HEK293 (cell line): ENCODE measurements around the gene CTDNEP1.
A peak's percentile ranks its signal among the peaks of the same experiment; 100 is the strongest.

Experiments
- CTCF ChIA-PET: fragments of 350-600 bp; formaldehyde crosslinking; extraction: SDS; loops from one replicate; lab custom pipeline; 2021; ENCODE audit warnings: antibody characterized with exemption; lab: Yijun Ruan, JAX
- POLR2A ChIA-PET: fragments of 300-600 bp; formaldehyde crosslinking; extraction: SDS; loops from one replicate; lab custom pipeline; 2020; ENCODE audit warnings: antibody characterized with exemption, inconsistent platforms; lab: Yijun Ruan, JAX
- H3K27ac ChIP-seq: fragments of 200-500 bp; sonication (Bioruptor generic); 2 replicates; pipeline ENCODE4 v1.5.1; 2014; ENCODE audit warnings: low read depth, low read length, control low read depth, inconsistent platforms; ENCODE audit errors: extremely low read depth
- H3K36me3 ChIP-seq, 2 experiments: fragments of 200-500 bp in 1 of 2; sonication (Bioruptor generic) in 1 of 2; 1 replicate in 1 of 2; 2 replicates in 1 of 2; pipeline ENCODE4 v1.5.1; 2014 to 2017; ENCODE audit warnings: inconsistent platforms in 2 of 2, low read length in 2 of 2; ENCODE audit not compliant: control insufficient read depth in 2 of 2, insufficient read depth in 1 of 2
- H3K4me1 ChIP-seq: fragments of 200-500 bp; sonication (Bioruptor generic); 2 replicates; pipeline ENCODE4 v1.5.1; 2014; ENCODE audit warnings: mild to moderate bottlenecking, low read length, inconsistent platforms; ENCODE audit not compliant: control insufficient read depth, insufficient read depth
- H3K4me3 ChIP-seq: 2 replicates; pipeline ENCODE4 v1.5.1; 2011; ENCODE audit warnings: low read depth, mild to moderate bottlenecking, control low read depth, low read length, moderate library complexity
- H3K9me3 ChIP-seq: fragments of 200-500 bp; sonication (Bioruptor generic); 2 replicates; pipeline ENCODE4 v1.5.1; 2014; ENCODE audit warnings: low read depth, low read length, inconsistent platforms; ENCODE audit not compliant: control insufficient read depth, insufficient read depth
- KLF9 ChIP-seq: fragments of 450-650 bp; formaldehyde crosslinking; IDR thresholded peaks from 2 replicates; pipeline ENCODE4 v1.5.1; 2016; ENCODE audit warnings: missing biosample characterization, missing genetic modification characterization, low read depth
- MZF1 ChIP-seq: fragments of 450-650 bp; formaldehyde crosslinking; IDR thresholded peaks from 2 replicates; pipeline ENCODE4 v1.5.1; 2017; ENCODE audit warnings: missing biosample characterization, missing genetic modification characterization, borderline replicate concordance
- PRDM1 ChIP-seq: fragments of 450-650 bp; formaldehyde crosslinking; IDR thresholded peaks from 2 replicates; pipeline ENCODE4; 2016; ENCODE audit warnings: missing biosample characterization, missing genetic modification characterization
- SALL2 ChIP-seq: fragments of 450-650 bp; formaldehyde crosslinking; IDR thresholded peaks from 2 replicates; pipeline ENCODE4 v1.5.0; 2017; ENCODE audit warnings: missing biosample characterization, mild to moderate bottlenecking, missing genetic modification characterization, borderline replicate concordance
- SP7 ChIP-seq: fragments of 450-650 bp; formaldehyde crosslinking; IDR thresholded peaks from 2 replicates; pipeline ENCODE4 v1.5.1; 2016; ENCODE audit warnings: missing biosample characterization, missing genetic modification characterization
- ZFHX2 ChIP-seq: fragments of 450-650 bp; formaldehyde crosslinking; conservative IDR thresholded peaks from 2 replicates; pipeline ENCODE4 v1.5.1; 2016; ENCODE audit warnings: missing biosample characterization, missing genetic modification characterization
- ZFP41 ChIP-seq: fragments of 450-650 bp; formaldehyde crosslinking; IDR thresholded peaks from 2 replicates; pipeline ENCODE4 v1.5.1; 2016; ENCODE audit warnings: missing biosample characterization, missing genetic modification characterization, borderline replicate concordance
- ZIC2 ChIP-seq: fragments of 450-650 bp; formaldehyde crosslinking; IDR thresholded peaks from 2 replicates; pipeline ENCODE4 v1.5.1; 2016; ENCODE audit warnings: missing biosample characterization, missing genetic modification characterization
- ZNF23 ChIP-seq: fragments of 450-650 bp; formaldehyde crosslinking; IDR thresholded peaks from 2 replicates; pipeline ENCODE4 v1.5.1; 2016; ENCODE audit warnings: missing biosample characterization, missing genetic modification characterization, borderline replicate concordance
- ZNF311 ChIP-seq: fragments of 450-650 bp; formaldehyde crosslinking; IDR thresholded peaks from 2 replicates; pipeline ENCODE4 v1.5.1; 2017; ENCODE audit warnings: missing biosample characterization, missing genetic modification characterization, borderline replicate concordance
- ZNF394 ChIP-seq: fragments of 450-650 bp; formaldehyde crosslinking; IDR thresholded peaks from 2 replicates; pipeline ENCODE4 v1.5.1; 2016; ENCODE audit warnings: missing biosample characterization, missing genetic modification characterization, mild to moderate bottlenecking, moderate library complexity, borderline replicate concordance
- ZNF416 ChIP-seq: fragments of 450-650 bp; formaldehyde crosslinking; IDR thresholded peaks from 2 replicates; pipeline ENCODE4 v1.5.1; 2016; ENCODE audit warnings: missing biosample characterization, missing genetic modification characterization
- ZNF433 ChIP-seq: fragments of 450-650 bp; formaldehyde crosslinking; IDR thresholded peaks from 2 replicates; pipeline ENCODE4 v1.5.1; 2016; ENCODE audit warnings: missing biosample characterization, missing genetic modification characterization, low read depth
- ZNF529 ChIP-seq: fragments of 450-650 bp; formaldehyde crosslinking; IDR thresholded peaks from 2 replicates; pipeline ENCODE4 v1.5.1; 2017; ENCODE audit warnings: missing genetic modification characterization, missing biosample characterization; ENCODE audit not compliant: insufficient replicate concordance
- ZNF561 ChIP-seq: fragments of 450-650 bp; IDR thresholded peaks from 2 replicates; pipeline ENCODE4 v1.5.1; 2018; ENCODE audit warnings: missing biosample characterization, missing genetic modification characterization, borderline replicate concordance
- ZNF580 ChIP-seq: fragments of 450-650 bp; formaldehyde crosslinking; IDR thresholded peaks from 2 replicates; pipeline ENCODE4 v1.5.1; 2016; ENCODE audit warnings: missing biosample characterization, missing genetic modification characterization
- ZNF629 ChIP-seq: fragments of 450-650 bp; formaldehyde crosslinking; IDR thresholded peaks from 2 replicates; pipeline ENCODE4 v1.5.1; 2017; ENCODE audit warnings: missing biosample characterization, missing genetic modification characterization
- ZNF639 ChIP-seq: fragments of 450-650 bp; formaldehyde crosslinking; IDR thresholded peaks from 2 replicates; pipeline ENCODE4 v1.5.1; 2016; ENCODE audit warnings: missing biosample characterization, missing genetic modification characterization
- ZNF658 ChIP-seq: fragments of 450-650 bp; formaldehyde crosslinking; IDR thresholded peaks from 2 replicates; pipeline ENCODE4; 2016; ENCODE audit warnings: missing biosample characterization, missing genetic modification characterization
- ZNF707 ChIP-seq: fragments of 450-650 bp; formaldehyde crosslinking; IDR thresholded peaks from 2 replicates; pipeline ENCODE4 v1.5.1; 2016; ENCODE audit warnings: missing biosample characterization, missing genetic modification characterization
- ZNF76 ChIP-seq: fragments of 450-650 bp; formaldehyde crosslinking; IDR thresholded peaks from 2 replicates; pipeline ENCODE4; 2016; ENCODE audit warnings: low read depth, missing biosample characterization, missing genetic modification characterization, borderline replicate concordance
- TF ChIP-seq, protein P1 (sequence below): fragments of 450-650 bp; formaldehyde crosslinking; IDR thresholded peaks from 2 replicates; pipeline ENCODE4 v1.5.1; 2016; ENCODE audit warnings: missing biosample characterization, missing genetic modification characterization
- TF ChIP-seq, protein P2 (sequence below): fragments of 450-650 bp; formaldehyde crosslinking; IDR thresholded peaks from 2 replicates; pipeline ENCODE4 v1.5.1; 2017; ENCODE audit warnings: missing biosample characterization, missing genetic modification characterization

The CTDNEP1 gene

DNA sequence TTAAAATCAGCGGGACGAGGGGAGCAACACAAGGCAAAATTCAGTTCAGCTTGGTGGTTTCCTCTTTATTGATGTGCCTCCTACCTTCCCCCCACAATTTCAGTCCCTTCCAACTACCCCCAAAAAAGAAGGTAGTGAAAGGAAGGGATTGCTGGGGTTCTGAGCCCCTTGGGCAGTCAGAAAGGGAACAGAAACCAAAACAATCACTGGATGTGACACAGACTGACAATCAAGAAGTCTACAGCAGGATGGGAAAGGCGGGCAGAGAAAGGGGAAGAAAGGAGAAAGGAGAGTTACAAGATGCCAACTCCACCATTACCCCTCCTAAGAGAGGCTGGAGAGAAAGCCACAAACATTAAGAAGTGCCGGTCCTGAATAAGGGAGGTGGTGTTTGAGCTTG, 11.2 kb downstream of the CTDNEP1 start:
- Histone ChIP-seq H3K9me3 (no peaks in the 10 kb centered on the region), H3K4me3 (peak overlapping the region; percentile 20; the same call in 1 of the 2 replicates), H3K4me1 (peaks cover 13% of the 10 kb centered on the region), H3K36me3 (peaks cover 21 to 54% of the 10 kb centered on the region in 2 experiments), H3K27ac (0 out of 2 replicates have a peak overlapping the region, but pooled peaks have one; percentile 21)
- CTCF ChIA-PET = interaction anchor here (0.6 to 5.2 kb wide), 3 partner anchors 20 to 56 kb away, joined by 3 to 33 read pairs (median 12); partner anchors contain the start of genes ACADVL and DLG4
- POLR2A ChIA-PET = interaction anchor here (0.6 to 14.2 kb wide), 5 partner anchors 11 to 897 kb away, joined by 4 to 284 read pairs (median 6); partner anchors contain the start of genes ACADVL, CTDNEP1, DLG4 and ELP5
- TF ChIP-seq PRDM1 (tag by site-specific recombination) (peak; percentile 97), ZNF529 (no peak)

DNA sequence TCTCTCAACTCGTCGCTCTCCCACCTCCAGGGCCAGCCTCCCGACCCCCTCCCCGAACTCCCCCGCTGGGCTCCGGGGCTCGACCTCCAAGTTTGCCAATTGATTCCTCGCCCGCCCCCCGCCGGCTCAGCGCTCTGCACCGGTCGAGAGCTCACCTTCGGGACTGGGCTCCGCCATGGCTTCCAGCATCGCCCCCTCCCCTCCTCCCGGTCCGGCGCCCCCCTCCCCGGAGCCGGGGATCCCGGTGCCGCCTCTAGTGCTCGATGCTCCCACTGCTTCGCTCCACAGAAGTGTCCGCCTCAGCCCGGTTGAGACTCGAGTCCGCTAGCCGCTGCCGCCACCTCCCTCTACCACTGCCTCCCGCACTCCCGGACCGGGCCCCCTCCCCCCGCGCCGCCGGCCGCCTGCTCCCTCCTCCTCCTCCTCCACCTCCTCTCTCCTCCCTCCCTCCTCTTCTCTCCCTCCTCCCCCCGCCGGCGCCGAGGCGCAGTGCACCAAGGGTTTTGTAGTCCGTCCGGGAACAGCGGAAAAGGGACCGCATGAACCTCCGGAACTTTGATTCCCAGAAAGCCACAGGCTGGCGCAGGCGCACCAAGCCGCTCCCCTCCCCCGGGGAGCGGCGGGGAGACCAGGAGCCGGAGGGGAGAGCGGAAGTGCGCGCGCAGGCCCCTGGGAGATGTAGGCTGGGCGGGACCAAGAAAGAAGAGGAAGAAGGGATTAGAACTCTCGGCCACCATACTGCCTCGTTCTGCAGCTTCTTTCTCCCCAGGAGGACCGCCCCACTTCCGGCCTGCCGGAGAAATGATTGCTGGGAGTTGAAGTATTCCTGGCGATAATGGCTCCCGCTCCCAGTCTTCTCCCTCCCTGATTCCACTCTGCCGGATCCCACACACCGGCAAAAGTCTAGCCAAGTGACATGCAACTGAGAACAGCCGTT, 12.2 kb downstream of the CTDNEP1 start, which contains the start of gene PHF23:
Gene PHF23 (minus strand): TSS at position 367 of the 937 bp plus-strand sequence. CDS start 178 bp downstream, at position 189.
- Histone ChIP-seq H3K9me3 (no peaks in the 10 kb centered on the region), H3K4me1 (peaks cover 13% of the 10 kb centered on the region), H3K4me3 (peak within 1 kb of the TSS; percentile 90), H3K36me3 (peaks cover 18 to 55% of the 10 kb centered on the region in 2 experiments), H3K27ac (peak within 1 kb of the TSS; percentile 89)
- CTCF ChIA-PET = interaction anchor here (0.6 to 5.2 kb wide), 5 partner anchors 19 to 1826 kb away, joined by 3 to 33 read pairs (median 3); partner anchors contain the start of genes ACADVL and DLG4
- POLR2A ChIA-PET = interaction anchor here (0.6 to 14.2 kb wide), 18 partner anchors 9 to 1171 kb away, joined by 3 to 284 read pairs (median 4); partner anchors contain the start of genes ACADVL, CTDNEP1, DLG4 and ELP5
- TF ChIP-seq ZNF629 (tag by site-specific recombination) (peak; percentile 37), SALL2 (tag by site-specific recombination) (no peak), ZNF433 (tag by site-specific recombination) (no peak), MZF1 (tag by site-specific recombination) (no peak), ZIC2 (peak; percentile 54), ZNF416 (tag by site-specific recombination) (no peak), SP7 (tag by site-specific recombination) (peak; percentile 78), ZNF311 (no peak), ZFHX2 (tag by site-specific recombination) (peak; percentile 89), ZNF76 (tag by site-specific recombination) (peak; percentile 99), ZNF394 (tag by site-specific recombination) (peak; percentile 65; the same call in 1 of the 2 replicates), ZNF23 (tag by site-specific recombination) (no peak), ZNF561 (peak; percentile 90; the same call in 1 of the 2 replicates), KLF9 (tag by site-specific recombination) (peak; percentile 66; the same call in 1 of the 2 replicates), ZNF639 (peak; percentile 12), ZFP41 (tag by site-specific recombination) (no peak), ZNF580 (tag by site-specific recombination) (no peak), ZNF658 (tag by site-specific recombination) (no peak), ZNF707 (tag by site-specific recombination) (no peak)
- TF ChIP-seq, protein P1, sequence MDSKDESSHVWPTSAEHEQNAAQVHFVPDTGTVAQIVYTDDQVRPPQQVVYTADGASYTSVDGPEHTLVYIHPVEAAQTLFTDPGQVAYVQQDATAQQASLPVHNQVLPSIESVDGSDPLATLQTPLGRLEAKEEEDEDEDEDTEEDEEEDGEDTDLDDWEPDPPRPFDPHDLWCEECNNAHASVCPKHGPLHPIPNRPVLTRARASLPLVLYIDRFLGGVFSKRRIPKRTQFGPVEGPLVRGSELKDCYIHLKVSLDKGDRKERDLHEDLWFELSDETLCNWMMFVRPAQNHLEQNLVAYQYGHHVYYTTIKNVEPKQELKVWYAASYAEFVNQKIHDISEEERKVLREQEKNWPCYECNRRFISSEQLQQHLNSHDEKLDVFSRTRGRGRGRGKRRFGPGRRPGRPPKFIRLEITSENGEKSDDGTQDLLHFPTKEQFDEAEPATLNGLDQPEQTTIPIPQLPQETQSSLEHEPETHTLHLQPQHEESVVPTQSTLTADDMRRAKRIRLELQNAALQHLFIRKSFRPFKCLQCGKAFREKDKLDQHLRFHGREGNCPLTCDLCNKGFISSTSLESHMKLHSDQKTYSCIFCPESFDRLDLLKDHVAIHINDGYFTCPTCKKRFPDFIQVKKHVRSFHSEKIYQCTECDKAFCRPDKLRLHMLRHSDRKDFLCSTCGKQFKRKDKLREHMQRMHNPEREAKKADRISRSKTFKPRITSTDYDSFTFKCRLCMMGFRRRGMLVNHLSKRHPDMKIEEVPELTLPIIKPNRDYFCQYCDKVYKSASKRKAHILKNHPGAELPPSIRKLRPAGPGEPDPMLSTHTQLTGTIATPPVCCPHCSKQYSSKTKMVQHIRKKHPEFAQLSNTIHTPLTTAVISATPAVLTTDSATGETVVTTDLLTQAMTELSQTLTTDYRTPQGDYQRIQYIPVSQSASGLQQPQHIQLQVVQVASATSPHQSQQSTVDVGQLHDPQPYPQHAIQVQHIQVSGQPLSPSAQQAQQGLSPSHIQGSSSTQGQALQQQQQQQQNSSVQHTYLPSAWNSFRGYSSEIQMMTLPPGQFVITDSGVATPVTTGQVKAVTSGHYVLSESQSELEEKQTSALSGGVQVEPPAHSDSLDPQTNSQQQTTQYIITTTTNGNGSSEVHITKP (tag by site-specific recombination) = peak; percentile 96
- TF ChIP-seq, protein P2, sequence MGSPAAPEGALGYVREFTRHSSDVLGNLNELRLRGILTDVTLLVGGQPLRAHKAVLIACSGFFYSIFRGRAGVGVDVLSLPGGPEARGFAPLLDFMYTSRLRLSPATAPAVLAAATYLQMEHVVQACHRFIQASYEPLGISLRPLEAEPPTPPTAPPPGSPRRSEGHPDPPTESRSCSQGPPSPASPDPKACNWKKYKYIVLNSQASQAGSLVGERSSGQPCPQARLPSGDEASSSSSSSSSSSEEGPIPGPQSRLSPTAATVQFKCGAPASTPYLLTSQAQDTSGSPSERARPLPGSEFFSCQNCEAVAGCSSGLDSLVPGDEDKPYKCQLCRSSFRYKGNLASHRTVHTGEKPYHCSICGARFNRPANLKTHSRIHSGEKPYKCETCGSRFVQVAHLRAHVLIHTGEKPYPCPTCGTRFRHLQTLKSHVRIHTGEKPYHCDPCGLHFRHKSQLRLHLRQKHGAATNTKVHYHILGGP (tag by site-specific recombination) = no peak
